ENCODE data around the gene MSX1. TPM values are rescaled to one million over a fixed set of nuclear protein-coding genes. Genes with fewer than 3 reads are reported as not detected.

MSX1 gene
- total RNA-seq, 1 donor from 2014 or later = 38.9 TPM

- no peak for DNase-seq (ENCODE audit: low spot score)
These were observed 9.6 kb downstream of the MSX1 start for GRCh38 chr4:4868758-4869723.

GRCh38 chr4:4869731-4870571 is 10.5 kb downstream of the MSX1 start:
- no peak for DNase-seq (ENCODE audit: low spot score)

GRCh38 chr4:4870576-4871241 is 11.2 kb downstream of the MSX1 start:
- DNase-seq (ENCODE audit: low spot score) = no peak

- DNase-seq (ENCODE audit: low spot score) = no peak
These were observed 11.7 kb downstream of the MSX1 start for GRCh38 chr4:4871242-4871572.

GRCh38 chr4:4871573-4872313 is 12.3 kb downstream of the MSX1 start:
- DNase-seq (ENCODE audit: low spot score) = no peak

- no peak for DNase-seq (ENCODE audit: low spot score)
These were observed 12.9 kb downstream of the MSX1 start for GRCh38 chr4:4872314-4872903.

GRCh38 chr4:4873203-4873602 is 13.7 kb downstream of the MSX1 start:
- no peak for DNase-seq (ENCODE audit: low spot score)

- DNase-seq (ENCODE audit: low spot score) = no peak
These were observed 14.8 kb downstream of the MSX1 start for GRCh38 chr4:4874254-4874653.

- DNase-seq (ENCODE audit: low spot score) = no peak
These were observed 15.7 kb downstream of the MSX1 start for GRCh38 chr4:4875147-4875546.

- no peak for DNase-seq (ENCODE audit: low spot score)
These were observed 16.1 kb downstream of the MSX1 start for GRCh38 chr4:4875611-4876010.

- DNase-seq (ENCODE audit: low spot score) = no peak
These were observed 17.6 kb downstream of the MSX1 start for GRCh38 chr4:4876945-4877661.

- DNase-seq (ENCODE audit: low spot score) = no peak
These were observed 21.0 kb downstream of the MSX1 start for GRCh38 chr4:4880492-4880891.

GRCh38 chr4:4881432-4881831 is 22.0 kb downstream of the MSX1 start:
- DNase-seq (ENCODE audit: low spot score) = no peak

- DNase-seq (ENCODE audit: low spot score) = no peak
These were observed 25.1 kb downstream of the MSX1 start for GRCh38 chr4:4884611-4885010.

- no peak for DNase-seq (ENCODE audit: low spot score)
These were observed 28.0 kb downstream of the MSX1 start for GRCh38 chr4:4887426-4887825.

- no peak for DNase-seq (ENCODE audit: low spot score)
These were observed 29.2 kb downstream of the MSX1 start for GRCh38 chr4:4888695-4889094.

- DNase-seq (ENCODE audit: low spot score) = no peak
These were observed 30.3 kb downstream of the MSX1 start for GRCh38 chr4:4889781-4890180.

GRCh38 chr4:4890574-4891255 is 31.2 kb downstream of the MSX1 start:
- DNase-seq (ENCODE audit: low spot score) = no peak

GRCh38 chr4:4893721-4894120 is 34.3 kb downstream of the MSX1 start:
- no peak for DNase-seq (ENCODE audit: low spot score)
